A549 (cell line): ENCODE data around the gene DDX60. TPM values are rescaled to one million over a fixed set of nuclear protein-coding genes. Genes with fewer than 3 reads are reported as not detected.

ENCODE experiments used
- ATAC-seq, 2 experiments: fragments of 200-7000 bp in 1 of 2; fragments of >200 bp in 1 of 2; cut with Nextera tagmentation in 1 of 2; cut with Tn5 transposase in 1 of 2; 3 replicates each; pipeline versions ENCODE4 v1.8.0 to v1.9.1; 2018 to 2020; ENCODE audit warnings: mild to moderate bottlenecking in 1 of 2, moderate library complexity in 1 of 2
- CTCF ChIA-PET: fragments of 300-600 bp; sonication (Branson Sonifier 250); formaldehyde crosslinking; extraction: SDS; loops from one replicate; lab custom pipeline; 2021; ENCODE audit warnings: antibody characterized with exemption, inconsistent platforms; lab: Yijun Ruan, JAX
- POLR2A ChIA-PET: fragments of 350-600 bp; formaldehyde crosslinking; extraction: SDS; loops from one replicate; lab custom pipeline; 2021; ENCODE audit warnings: antibody characterized with exemption, inconsistent platforms; lab: Yijun Ruan, JAX
- DNase-seq, 2 experiments: peaks; one replicate each; pipeline versions ENCODE4 v3.0.0 to v3.0.0-alpha.2; 2011 to 2016; ENCODE audit warnings: low read depth in 1 of 2, low spot score in 1 of 2
- FAIRE-seq: peaks from 2 replicates; lab custom pipeline; 2011; peaks lifted over from hg19 to GRCh38; lab: Jason Lieb, UNC
- H3K27ac ChIP-seq, 2 experiments: fragments of >200 bp; sonication (Bioruptor Twin); formaldehyde crosslinking; 3 replicates each; pipeline ENCODE4 v1.5.1; 2016 to 2017
- H3K4me1 ChIP-seq: fragments of >200 bp; sonication (Bioruptor Twin); formaldehyde crosslinking; 3 replicates; pipeline ENCODE4 v1.6.1; 2016
- H3K4me2 ChIP-seq: fragments of >200 bp; sonication (Bioruptor Twin); formaldehyde crosslinking; 3 replicates; pipeline ENCODE4 v1.6.1; 2016
- H3K4me3 ChIP-seq: fragments of >200 bp; sonication (Bioruptor Twin); formaldehyde crosslinking; 3 replicates; pipeline ENCODE4 v1.5.1; 2016
- H3K9me3 ChIP-seq: fragments of >200 bp; sonication (Bioruptor Twin); formaldehyde crosslinking; 3 replicates; pipeline ENCODE4 v1.6.1; 2016
- CBX2 ChIP-seq: fragments of 200-600 bp; sonication (generic); IDR thresholded peaks from 2 replicates; pipeline ENCODE4 v1.6.1; 2016; ENCODE audit warnings: low read depth, mild to moderate bottlenecking, borderline replicate concordance
- CEBPB ChIP-seq, 2 experiments: fragments of >200 bp in 1 of 2; sonication (Bioruptor Twin) in 1 of 2; formaldehyde crosslinking in 1 of 2; IDR thresholded peaks; 2 replicates each; pipeline ENCODE4 v1.6.1; 2012 to 2016
- CTCF ChIP-seq: fragments of >200 bp; sonication (Bioruptor Twin); formaldehyde crosslinking; IDR thresholded peaks from 3 replicates; pipeline ENCODE4 v1.5.1; 2016
- HES2 ChIP-seq: fragments of >200 bp; sonication (Bioruptor Twin); formaldehyde crosslinking; IDR thresholded peaks from 2 replicates; pipeline ENCODE4 v1.6.1; 2016
- HMGXB4 ChIP-seq: fragments of 250-450 bp; sonication (Bioruptor Pico); IDR thresholded peaks from 2 replicates; pipeline ENCODE4 v1.5.0; 2021; ENCODE audit warnings: mild to moderate bottlenecking, moderate library complexity, borderline replicate concordance
- JUNB ChIP-seq: fragments of >200 bp; sonication (Bioruptor Twin); formaldehyde crosslinking; IDR thresholded peaks from 2 replicates; pipeline ENCODE4 v1.6.1; 2016
- POLR2AphosphoS2 ChIP-seq: conservative IDR thresholded peaks from 2 replicates; pipeline ENCODE4 v1.6.1; 2012; ENCODE audit warnings: low read length, improper control_type of control experiment, inconsistent platforms
- RCOR1 ChIP-seq: fragments of 150-350 bp; IDR thresholded peaks from 2 replicates; pipeline ENCODE4 v1.6.1; 2014; ENCODE audit warnings: antibody characterized with exemption, low read length, low read depth
- WGBS: methylation state at CpG from one replicate; pipeline ENCODE4 v1.1.6; 2017; ENCODE audit errors: missing lambda C conversion rate; 5-methylcytosine and 5-hydroxymethylcytosine counted together
- polyA plus RNA-seq, 4 experiments: library from polyadenylated mRNA; depleted of rRNA in 3 of 4; stranded (reverse); fragments of >200 nt; fragmentation: RNase III in 1 of 4; extraction: RNeasy Plus Mini Kit Qiagen cat#74134 plus additional on column Dnase treatment in 1 of 4; gene quantifications; 2 replicates in 3 of 4; 3 replicates in 1 of 4; pipeline ENCODE4 v1.2.3, GENCODE V29; 2011 to 2017

The DDX60 gene
- polyA plus RNA-seq, 2 of the 4 experiments (the other 2 are of a cell fraction) = 1.6 to 4.4 TPM

- Histone ChIP-seq H3K27ac (no peak overlapping the region), H3K4me2 (no peak overlapping the region), H3K4me3 (no peak overlapping the region), H3K4me1 (peaks cover 8% of the 10 kb centered on the region; the same call in 1 of the 3 replicates), H3K9me3 (no peaks in the 10 kb centered on the region)
- TF ChIP-seq CEBPB (IDR thresholded peaks at IDR 0.05) (no peak), CTCF (no peak), HES2 (no peak), HMGXB4 (no peak), POLR2AphosphoS2 (no peak), JUNB (no peak), RCOR1 (no peak), CBX2 (no peak)
- ATAC-seq = no peak
- FAIRE-seq = no peak
- 75% methylated on average over 6 of the region's 6 CpGs for WGBS
- DNase-seq = no peak
- POLR2A ChIA-PET = no interaction called here
- CTCF ChIA-PET = no interaction called here
These were observed 150.8 kb downstream of the DDX60 start for GRCh38 chr4:168167714-168168284.

Other genes starting within 250 kb of the DDX60 start
- 1.7 and 1.8 TPM in 2 replicates for gene ANXA10, start 226.2 kb downstream of the DDX60 start, polyA plus RNA-seq (2011; rRNA removed)
- gene ANXA10, start 226.2 kb downstream of the DDX60 start, polyA plus RNA-seq (2017; fragmentation: RNase III; extraction: RNeasy Plus Mini Kit Qiagen cat#74134 plus additional on column Dnase treatment) = 2.8 to 4.0 TPM (median 3.1 TPM) in 3 replicates
- gene DDX60L, start 161.7 kb upstream of the DDX60 start, polyA plus RNA-seq (2011; rRNA removed) = 15.4 and 20.5 TPM in 2 replicates
- gene DDX60L, start 161.7 kb upstream of the DDX60 start, polyA plus RNA-seq (2017; fragmentation: RNase III; extraction: RNeasy Plus Mini Kit Qiagen cat#74134 plus additional on column Dnase treatment) = 11.1 to 12.2 TPM (median 12.0 TPM) in 3 replicates
- 88.8 and 99.3 TPM in 2 replicates for gene PALLD, start 178.3 kb upstream of the DDX60 start, polyA plus RNA-seq (2011; rRNA removed)
- gene PALLD, start 178.3 kb upstream of the DDX60 start, polyA plus RNA-seq (2017; fragmentation: RNase III; extraction: RNeasy Plus Mini Kit Qiagen cat#74134 plus additional on column Dnase treatment) = 113 to 134 TPM (median 123 TPM) in 3 replicates